HG02642 (cell line): Measurements from ENCODE around the gene MOG.
"Not testable (repeated sequence)": the region's sequence is repeated elsewhere in the genome, so short reads cannot be mapped to it uniquely, and the experiment has no call there.

Experiments used
- ATAC-seq: cut with Tn5 transposase; IDR thresholded peaks from one replicate; pipeline ENCODE4 v1.9.1; 2021; ENCODE audit warnings: mild to moderate bottlenecking; ENCODE audit not compliant: unreplicated experiment, poor library complexity

Gene MOG

DNA sequence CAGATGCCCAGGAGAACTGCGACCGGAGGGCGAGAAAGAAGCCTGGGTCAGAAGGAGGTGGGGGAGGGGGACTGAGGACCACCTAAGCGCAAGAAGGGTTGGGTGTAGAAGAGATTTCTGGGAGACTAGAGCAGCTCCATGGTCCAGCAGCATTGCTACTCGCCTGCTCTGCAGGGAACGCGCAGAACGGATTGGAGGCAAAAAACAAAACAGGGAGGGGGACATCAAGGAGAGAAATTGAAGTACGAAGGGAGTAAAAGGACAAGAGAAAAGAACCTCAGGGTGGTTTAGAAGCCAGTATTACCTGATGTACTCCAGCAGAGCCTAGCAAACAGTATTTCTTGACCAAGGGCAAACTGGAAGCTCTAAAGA lies 23.4 kb upstream of the MOG start:
- no peak for ATAC-seq

DNA sequence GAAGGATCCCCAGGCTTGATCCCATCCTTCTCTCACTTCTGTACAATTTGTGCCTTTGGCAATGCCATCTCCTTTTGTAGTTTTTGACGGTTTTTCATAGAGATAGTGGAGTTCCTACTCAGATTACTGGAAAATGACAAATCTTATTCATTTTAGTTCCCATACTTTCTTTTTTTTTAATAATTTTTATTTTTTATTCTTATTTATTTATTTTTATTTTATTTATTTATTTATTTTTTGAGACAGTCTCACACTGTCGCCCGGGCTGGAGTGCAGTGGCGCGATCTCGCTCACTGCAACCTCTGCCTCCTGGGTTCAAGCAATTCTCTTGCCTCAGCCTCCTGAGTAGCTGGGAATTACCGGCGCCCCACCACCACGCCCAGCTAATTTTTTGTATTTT lies 19.6 kb upstream of the MOG start:
- no peak for ATAC-seq

DNA sequence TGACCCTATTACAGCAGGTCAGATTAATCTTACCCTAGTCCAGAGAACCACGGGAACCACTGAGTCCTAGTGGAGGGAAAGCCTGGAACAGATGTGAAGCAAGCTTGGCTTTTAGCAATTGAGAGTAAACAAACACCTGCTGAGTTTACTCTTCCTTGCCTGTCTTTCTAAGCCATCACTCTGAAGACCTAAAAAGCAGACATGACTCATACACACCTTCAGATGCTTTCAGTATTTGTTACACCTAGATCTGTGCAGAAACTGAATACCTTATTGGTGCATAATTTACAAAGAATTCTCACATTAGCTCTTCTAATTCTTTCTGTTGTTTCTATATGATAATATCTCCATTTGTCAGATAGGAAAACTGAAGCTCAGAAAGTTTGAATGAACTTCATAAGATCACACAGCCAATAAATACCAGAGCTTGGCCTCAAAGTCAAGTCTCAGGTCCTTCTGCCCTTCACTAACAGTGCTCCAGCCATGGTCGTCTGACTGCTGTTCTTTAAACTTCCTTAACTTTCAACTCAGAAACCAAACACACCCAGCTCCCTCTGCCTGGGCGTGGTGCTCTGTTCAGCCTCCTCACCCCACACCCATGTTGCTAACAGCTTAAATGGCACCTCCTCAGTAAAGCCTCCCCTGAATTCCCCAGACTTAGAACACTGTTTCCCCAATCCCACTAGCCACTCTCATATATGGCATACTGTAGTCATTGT lies 15.3 kb upstream of the MOG start:
- no peak for ATAC-seq

- ATAC-seq = no peak
Observed at GRCh38 chr6:29647927-29648642, 8.8 kb upstream of the MOG start.

- peak; percentile 98 for ATAC-seq
Observed at GRCh38 chr6:29649701-29650673, 6.9 kb upstream of the MOG start.

DNA sequence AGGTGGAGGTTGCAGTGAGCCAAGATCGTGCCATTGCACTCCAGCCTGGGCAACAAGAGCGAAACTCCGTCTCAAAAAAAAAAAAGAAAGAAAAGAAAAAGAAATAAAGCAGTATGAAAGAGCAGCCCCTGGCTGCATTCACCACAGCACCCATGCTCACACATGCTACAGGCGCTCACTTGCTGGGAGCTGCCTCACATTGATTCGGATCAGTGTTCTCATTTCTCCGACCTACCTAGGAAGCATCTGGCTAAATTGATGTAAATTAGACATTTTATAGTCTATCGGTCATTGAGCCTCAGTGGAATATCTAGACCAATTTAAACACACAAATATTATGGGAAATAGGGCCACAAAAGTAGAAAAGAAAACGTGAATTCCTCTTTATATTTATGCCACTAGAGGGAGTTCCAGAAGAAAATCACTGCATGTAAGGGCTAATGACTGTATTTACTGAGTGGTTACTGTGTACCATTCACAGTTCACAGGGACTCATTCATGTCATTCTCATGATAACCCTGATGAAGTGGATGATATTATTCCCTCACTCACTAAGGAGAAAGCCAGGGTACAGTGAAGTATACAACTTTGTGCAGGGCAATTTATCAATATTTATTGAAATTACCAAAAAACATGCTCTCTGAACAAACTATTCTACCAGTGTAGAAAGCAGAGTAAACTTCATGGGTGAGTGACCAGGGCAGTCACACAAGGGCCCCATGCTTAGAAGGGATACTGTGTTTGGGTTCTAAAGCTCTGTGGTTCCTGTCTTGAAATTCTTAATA lies 5.3 kb upstream of the MOG start:
- no peak for ATAC-seq

DNA sequence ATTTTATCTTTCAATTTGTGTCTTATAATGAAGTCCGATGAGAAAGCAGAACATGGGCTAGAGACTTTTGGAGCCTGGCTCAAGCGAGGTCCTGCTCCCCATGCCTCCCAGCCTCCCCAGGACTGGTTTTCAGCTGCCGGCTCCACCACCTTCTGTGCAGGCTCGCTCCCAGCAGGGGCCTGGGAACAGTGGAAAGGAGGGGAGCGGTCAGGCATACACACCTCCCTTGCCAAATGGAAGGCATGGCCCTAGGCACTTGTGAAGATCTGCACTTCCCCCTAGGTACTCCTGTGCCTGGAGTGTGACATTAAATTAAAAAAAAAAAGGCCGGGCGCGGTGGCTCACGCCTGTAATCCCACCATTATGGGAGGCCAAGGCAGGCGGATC lies 4.7 kb upstream of the MOG start:
- no peak for ATAC-seq

GRCh38 chr6:29653452-29654038 lies 3.3 kb upstream of the MOG start:
- ATAC-seq = no peak

DNA sequence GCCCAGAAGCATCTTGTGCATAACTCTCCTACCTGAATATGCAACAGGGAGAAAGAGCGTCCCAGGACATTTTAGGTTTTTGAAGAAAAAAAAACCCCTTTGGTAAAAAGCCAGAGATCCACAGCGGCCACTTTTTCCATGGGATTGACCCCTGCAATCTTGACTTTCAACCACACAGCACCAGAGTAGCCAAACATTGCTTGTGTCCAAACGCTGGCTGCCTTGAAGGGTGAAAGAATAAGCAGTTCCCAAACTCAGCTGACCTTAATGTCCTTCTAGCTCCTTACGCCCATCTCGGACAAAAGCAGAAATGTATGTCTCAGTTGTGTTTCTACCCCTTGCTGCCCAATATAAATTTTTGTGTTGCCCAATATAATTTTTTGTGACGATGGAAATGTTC lies 1.2 kb upstream of the MOG start:
- no peak for ATAC-seq

DNA sequence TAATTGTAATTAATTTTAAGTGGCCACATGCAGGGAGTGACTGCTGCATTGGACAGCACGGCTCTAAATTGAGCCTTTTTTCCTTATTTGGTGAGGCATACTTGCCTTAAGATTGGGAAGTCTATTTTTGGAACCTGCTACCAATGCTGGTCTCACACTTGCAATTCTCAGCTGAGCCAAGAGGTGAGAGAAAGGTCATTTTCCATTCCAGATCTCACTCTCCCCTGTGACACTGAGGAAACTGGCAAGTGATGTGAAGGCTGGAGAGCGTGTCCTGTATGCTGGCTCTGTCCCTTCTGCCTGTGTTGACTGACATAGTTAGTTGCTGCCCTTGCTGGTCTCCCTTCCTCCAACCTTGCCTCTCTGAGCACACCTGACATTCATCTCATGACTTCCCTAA lies 735 bp upstream of the MOG start:
- no peak for ATAC-seq

DNA sequence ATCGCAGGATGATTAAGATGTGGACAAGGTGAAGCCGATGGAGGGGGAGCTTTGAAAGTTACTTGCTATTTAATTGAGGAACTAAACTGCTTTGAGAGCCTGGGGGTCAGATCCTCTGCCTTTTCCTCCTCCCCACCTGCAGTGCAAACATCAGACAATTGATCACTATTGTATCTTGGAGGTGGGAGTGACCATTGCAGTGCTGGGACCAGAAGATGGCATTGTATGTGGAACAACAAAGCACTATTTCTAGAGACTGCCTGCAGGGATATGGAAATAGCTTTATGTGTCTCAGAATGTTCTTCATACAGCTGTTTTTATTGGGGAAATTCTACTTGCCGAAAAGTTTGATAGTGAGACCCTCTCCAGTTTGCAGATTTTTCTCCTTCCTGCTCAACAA lies 4.2 kb downstream of the MOG start:
- ATAC-seq = no peak

DNA sequence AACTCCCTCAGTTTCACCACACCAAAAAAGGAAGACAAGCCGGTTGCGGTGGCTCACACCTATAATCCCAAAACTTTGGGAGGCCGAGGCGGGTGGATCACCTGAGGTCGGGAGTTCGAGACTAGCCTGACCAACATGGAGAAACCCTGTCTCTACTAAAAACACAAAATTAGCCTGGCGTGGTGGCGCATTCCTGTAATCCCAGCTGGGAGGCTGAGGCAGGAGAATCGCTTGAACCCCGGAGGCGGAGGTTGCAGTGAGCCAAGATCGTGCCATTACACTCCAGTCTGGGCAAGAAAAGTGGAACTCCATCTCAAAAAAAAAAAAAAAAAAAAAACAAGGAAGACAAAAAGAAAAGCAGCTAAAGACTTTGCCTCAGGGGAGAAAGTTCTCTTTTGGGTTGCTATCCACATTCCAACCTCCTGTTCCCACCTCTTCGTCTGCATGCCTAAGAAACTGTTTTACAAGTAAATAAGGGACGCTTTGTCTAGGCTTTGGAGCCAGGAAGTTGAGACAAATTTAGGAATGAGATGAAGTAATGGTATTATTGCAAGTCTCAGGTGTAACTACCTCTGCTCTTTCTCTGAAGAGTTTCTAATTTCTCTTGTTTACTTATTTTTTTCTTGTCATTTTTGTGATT lies 4.7 kb downstream of the MOG start:
- ATAC-seq = not testable (repeated sequence)

DNA sequence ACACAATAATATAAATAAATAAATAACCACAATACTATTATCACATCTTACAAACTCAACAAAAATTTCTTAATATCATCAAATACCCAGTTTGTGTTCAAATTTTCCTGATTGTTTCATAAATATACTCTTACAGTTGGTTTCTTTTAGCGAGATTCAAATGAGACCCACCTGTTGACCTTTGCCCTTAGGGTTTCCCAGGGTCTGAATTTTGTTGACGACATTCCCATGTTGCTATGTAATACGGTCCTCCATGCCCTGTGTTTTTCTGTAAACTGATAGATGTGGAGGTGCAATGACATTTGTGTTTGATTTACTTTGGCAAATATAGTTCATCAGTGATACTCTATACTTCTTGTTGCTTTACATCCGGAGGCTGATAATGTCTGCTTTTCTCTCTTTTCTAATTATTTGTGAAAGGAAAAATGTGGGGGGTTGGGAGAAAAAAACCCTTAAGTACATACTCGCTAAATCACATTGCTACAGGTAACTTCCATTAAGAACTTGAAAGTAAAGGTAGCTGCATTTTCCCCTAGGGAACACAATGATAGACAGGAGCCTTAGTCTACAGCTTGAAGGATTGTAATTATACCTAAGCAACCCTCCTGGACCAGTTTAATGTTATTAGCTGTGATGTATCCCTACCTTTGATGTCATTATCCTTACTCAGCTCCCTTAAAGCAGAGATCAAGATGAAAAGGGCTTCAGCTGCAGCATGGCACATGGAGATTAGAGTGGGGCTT lies 6.6 kb downstream of the MOG start:
- no peak for ATAC-seq

GRCh38 chr6:29665942-29666825 lies 9.3 kb downstream of the MOG start:
- no peak for ATAC-seq

- no peak for ATAC-seq
Observed at GRCh38 chr6:29666826-29667130, 9.9 kb downstream of the MOG start.

DNA sequence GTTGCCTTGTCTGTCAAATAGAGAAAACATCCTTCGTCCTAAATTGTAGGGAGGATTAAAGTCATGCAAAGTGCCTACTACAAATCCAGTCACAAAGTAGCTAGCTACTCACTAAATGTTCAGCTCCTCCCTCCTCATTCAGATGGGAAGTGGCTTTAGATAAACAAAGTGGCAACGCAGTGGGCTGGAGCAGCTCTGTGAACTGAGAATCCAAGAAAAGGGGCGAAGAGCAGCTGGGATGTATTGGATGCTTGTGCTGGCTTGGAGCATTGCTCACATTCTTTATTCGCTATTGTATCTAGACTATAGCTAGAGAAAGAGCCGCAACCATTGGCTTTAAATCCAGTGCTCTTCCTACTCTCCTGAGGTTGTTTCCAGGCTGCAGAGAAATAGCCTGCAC lies 10.3 kb downstream of the MOG start:
- ATAC-seq = no peak

- ATAC-seq = no peak
Observed at GRCh38 chr6:29671026-29671425, 14.1 kb downstream of the MOG start.

DNA sequence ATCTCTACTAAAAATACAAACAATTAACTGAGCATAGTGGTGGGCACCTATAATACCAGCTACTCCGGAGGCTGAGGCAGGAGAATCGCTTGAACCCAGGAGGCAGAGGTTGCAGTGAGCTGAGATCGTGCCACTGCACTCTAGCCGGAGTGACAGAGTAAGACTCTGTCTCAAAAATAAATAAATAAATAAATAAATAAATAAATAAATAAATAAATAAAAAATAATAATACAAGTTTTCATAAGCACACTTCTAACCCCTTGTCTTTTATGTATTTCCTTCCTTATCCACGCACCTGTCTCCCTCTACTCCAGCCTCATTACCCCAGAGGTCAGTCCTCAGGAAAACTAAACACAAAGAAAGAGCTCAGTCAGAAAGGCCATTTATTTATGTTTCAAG lies 15.2 kb downstream of the MOG start:
- not testable (repeated sequence) for ATAC-seq
